WERI-Rb-1 (cell line): ENCODE measurements around the gene AKAP13.

Source experiments
- DNase-seq: peaks from one replicate; pipeline ENCODE4 v3.0.0-alpha.2; 2020
- H3K27ac ChIP-seq: fragments of 250-450 bp; sonication (Bioruptor Pico); 2 replicates; pipeline ENCODE4 v1.5.1; 2020; ENCODE audit warnings: mild to moderate bottlenecking, moderate library complexity
- H3K27me3 ChIP-seq: fragments of 250-450 bp; sonication (Bioruptor Pico); 2 replicates; pipeline ENCODE4 v1.5.1; 2021; ENCODE audit warnings: mild to moderate bottlenecking, low read depth, moderate library complexity; ENCODE audit not compliant: insufficient read depth, severe bottlenecking
- H3K36me3 ChIP-seq: fragments of 250-450 bp; sonication (Bioruptor Pico); 2 replicates; pipeline ENCODE4 v1.5.1; 2020; ENCODE audit warnings: mild to moderate bottlenecking, moderate library complexity
- H3K4me3 ChIP-seq: 2 replicates; pipeline ENCODE4 v1.5.1; 2011; ENCODE audit warnings: low read depth, mild to moderate bottlenecking, control low read depth, low read length
- H3K9me3 ChIP-seq: fragments of 250-450 bp; sonication (Bioruptor Pico); 2 replicates; pipeline ENCODE4 v1.5.1; 2021; ENCODE audit warnings: mild to moderate bottlenecking, moderate library complexity; ENCODE audit not compliant: severe bottlenecking
- TF ChIP-seq, protein P1 (sequence below): IDR thresholded peaks from 2 replicates; pipeline ENCODE4 v1.5.1; 2011; ENCODE audit warnings: low read depth, mild to moderate bottlenecking, control low read depth, inconsistent platforms, low read length

Gene AKAP13

DNA sequence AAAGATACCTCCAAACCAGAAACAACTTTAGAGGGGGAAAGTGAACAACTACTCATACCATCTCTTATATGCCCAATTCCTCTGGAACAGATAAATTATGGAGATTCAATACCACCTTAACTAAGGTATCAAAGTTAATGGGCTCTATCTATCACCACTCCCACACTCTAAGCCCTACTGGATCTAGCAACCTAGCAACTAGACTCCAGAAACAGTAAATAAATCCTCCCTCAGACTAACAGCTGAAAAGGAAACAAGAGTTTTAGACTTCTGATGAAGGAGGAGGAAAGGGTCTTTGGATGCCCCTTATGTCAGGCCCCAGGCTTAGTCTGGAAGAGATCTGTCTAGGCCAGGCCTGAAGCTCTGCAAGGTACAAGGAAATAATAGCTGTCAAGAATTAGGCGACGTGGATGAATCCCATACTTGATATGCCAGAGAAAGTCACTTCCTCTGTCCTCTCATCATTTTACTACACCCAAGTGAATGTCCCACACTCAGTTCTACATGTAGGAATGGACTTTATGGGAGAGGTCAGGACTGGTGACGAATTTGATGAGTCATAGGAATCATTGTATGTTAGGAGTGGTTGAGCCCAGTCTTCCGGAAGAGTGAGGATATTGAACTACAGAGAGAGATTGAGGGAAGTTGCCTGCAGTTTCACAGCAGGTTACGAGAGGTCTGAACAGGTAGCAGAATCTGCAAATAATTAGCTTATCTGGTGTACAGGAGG is 113.8 kb downstream of the AKAP13 start:
- DNase-seq = no peak
- H3K4me3 ChIP-seq = no peak overlapping the region
- peaks cover 25% of the 10 kb centered on the region for H3K36me3 ChIP-seq
- H3K27ac ChIP-seq = peak overlapping the region; percentile 71
- H3K9me3 ChIP-seq = no peaks in the 10 kb centered on the region
- H3K27me3 ChIP-seq = no peaks in the 10 kb centered on the region
- TF ChIP-seq, protein P1, sequence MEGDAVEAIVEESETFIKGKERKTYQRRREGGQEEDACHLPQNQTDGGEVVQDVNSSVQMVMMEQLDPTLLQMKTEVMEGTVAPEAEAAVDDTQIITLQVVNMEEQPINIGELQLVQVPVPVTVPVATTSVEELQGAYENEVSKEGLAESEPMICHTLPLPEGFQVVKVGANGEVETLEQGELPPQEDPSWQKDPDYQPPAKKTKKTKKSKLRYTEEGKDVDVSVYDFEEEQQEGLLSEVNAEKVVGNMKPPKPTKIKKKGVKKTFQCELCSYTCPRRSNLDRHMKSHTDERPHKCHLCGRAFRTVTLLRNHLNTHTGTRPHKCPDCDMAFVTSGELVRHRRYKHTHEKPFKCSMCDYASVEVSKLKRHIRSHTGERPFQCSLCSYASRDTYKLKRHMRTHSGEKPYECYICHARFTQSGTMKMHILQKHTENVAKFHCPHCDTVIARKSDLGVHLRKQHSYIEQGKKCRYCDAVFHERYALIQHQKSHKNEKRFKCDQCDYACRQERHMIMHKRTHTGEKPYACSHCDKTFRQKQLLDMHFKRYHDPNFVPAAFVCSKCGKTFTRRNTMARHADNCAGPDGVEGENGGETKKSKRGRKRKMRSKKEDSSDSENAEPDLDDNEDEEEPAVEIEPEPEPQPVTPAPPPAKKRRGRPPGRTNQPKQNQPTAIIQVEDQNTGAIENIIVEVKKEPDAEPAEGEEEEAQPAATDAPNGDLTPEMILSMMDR = no peak

DNA sequence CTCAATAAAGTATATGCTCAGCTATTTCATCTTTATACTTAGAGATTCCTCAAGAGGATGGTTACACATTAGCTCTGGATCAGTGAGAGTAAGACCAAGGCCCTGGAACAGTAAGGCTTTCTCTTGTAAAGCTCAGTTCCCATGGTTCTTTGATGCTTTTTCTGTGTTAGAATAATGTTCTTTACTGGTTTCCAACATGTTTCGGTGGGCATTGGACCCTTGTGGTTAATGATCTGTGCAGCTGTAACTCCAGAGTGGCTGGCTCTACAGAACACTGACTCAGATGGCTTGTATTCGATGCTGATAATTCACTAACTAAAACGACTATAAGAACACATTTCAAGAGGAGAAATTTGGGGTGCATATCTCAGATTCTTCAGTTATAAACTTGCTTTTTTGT is 114.7 kb downstream of the AKAP13 start:
- H3K27ac ChIP-seq = peak overlapping the region; percentile 71
- no peak for DNase-seq
- no peak overlapping the region for H3K4me3 ChIP-seq
- TF ChIP-seq, protein P1 = no peak
- H3K36me3 ChIP-seq = peaks cover 26% of the 10 kb centered on the region
- no peaks in the 10 kb centered on the region for H3K27me3 ChIP-seq
- H3K9me3 ChIP-seq = no peaks in the 10 kb centered on the region

DNA sequence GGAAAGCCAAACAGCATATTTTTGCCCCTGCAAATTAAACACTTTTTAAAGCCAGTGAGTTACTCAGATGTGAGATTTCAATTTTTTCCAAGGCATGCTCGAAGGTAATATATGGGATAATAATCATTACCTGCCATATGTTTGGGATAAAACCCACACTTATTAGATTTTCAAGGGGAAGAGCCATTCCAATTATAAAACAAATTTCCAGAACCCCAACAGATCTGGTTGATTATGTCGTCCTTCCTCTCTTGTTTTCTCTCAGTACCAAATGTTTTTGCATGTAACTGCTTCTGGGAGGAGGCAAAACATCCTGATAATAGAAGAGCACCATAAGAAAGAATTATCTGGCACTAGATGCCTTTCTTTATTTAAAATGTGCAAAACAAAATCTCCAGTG is 115.1 kb downstream of the AKAP13 start:
- H3K4me3 ChIP-seq = 0 out of 2 replicates have a peak overlapping the region, but pooled peaks have one; percentile 24
- TF ChIP-seq, protein P1 = no peak
- H3K9me3 ChIP-seq = no peaks in the 10 kb centered on the region
- no peak for DNase-seq
- H3K36me3 ChIP-seq = peaks cover 28% of the 10 kb centered on the region
- peak overlapping the region; percentile 71 for H3K27ac ChIP-seq
- H3K27me3 ChIP-seq = no peaks in the 10 kb centered on the region

DNA sequence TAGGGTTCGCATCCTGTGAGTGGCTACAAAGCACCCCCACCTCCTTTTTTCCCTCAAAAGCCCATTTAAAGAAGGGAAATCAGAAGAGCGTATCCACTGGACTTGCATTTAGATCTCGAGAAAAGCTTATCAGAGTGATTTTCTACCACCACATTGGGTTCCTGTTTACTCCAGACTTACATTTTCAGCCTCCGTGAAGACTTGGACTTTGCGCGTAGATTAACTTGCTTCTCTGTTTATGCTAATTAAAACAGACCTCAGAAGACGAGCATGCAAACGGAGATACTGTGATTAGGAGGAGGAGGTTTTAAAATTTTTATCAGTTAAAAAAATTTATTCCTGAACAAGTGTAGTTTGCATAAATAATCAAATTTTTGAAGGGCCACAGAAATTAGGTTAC is 115.7 kb downstream of the AKAP13 start:
- TF ChIP-seq, protein P1 = no peak
- H3K4me3 ChIP-seq = peak overlapping the region; percentile 24
- no peak for DNase-seq
- H3K36me3 ChIP-seq = peaks cover 31% of the 10 kb centered on the region
- H3K9me3 ChIP-seq = no peaks in the 10 kb centered on the region
- H3K27ac ChIP-seq = peak overlapping the region; percentile 71
- H3K27me3 ChIP-seq = no peaks in the 10 kb centered on the region

DNA sequence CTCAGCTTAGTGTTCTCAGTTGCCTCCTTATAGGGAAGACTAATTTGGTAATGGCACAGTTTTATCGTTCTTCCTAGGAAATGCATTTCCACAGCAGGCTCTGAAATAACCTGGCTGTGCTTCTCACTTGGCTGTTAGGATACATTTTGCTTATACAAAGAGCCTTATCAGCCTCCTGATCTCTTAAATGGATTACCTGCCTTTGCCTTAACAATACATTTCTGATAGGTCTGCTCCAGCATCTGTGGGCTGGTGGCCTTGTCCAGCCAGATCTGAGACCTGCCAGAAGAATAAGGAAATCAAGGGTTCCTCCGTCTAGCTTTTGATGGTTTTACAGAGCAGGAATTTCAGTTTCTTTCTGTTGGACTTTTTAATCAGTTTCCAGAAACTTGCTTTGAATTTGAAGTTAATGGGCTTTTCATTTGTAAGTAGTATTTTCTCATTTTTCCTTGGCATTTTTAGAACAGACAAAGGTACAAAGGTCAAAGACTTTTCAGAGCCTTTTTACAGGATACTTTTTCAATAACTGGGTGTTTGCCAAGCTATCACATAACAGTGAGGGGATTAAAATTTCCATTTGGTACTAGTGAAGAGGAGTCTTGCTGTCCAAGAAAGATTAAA is 116.3 kb downstream of the AKAP13 start:
- Histone ChIP-seq H3K9me3 (no peaks in the 10 kb centered on the region), H3K4me3 (peak overlapping the region; percentile 60), H3K27me3 (no peaks in the 10 kb centered on the region), H3K36me3 (peaks cover 35% of the 10 kb centered on the region), H3K27ac (peak overlapping the region; percentile 71)
- TF ChIP-seq, protein P1 = no peak
- DNase-seq = peak; percentile 64
